ENCODE results near the gene LGR6. TPM values are rescaled to one million over a fixed set of nuclear protein-coding genes. Genes with fewer than 3 reads are reported as not detected.

LGR6 gene
- total RNA-seq, 4 donors from 2014 or later: under 0.01 to 1.2 (median 0.78) TPM; not detected in 1

DNA sequence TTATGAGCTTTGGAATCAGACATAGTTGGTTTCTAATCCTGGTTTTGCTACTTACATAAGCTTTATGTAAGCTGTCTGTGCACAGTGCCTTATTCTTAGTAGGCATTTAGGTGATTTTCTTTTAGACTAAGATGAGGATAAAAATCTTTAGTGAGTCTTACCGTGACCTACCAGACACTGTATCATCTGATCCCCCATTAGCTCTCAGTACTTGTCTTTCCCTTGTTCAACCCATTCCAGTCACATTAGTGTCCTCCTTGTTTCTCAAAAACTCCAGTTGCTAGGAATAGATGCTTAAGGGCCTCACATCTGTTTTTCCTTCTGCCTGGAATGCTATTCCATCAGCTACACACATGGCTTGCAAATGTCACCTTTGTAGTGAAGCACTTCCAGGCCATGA, 173.7 kb downstream of the LGR6 start:
- TF ChIP-seq, protein P1, sequence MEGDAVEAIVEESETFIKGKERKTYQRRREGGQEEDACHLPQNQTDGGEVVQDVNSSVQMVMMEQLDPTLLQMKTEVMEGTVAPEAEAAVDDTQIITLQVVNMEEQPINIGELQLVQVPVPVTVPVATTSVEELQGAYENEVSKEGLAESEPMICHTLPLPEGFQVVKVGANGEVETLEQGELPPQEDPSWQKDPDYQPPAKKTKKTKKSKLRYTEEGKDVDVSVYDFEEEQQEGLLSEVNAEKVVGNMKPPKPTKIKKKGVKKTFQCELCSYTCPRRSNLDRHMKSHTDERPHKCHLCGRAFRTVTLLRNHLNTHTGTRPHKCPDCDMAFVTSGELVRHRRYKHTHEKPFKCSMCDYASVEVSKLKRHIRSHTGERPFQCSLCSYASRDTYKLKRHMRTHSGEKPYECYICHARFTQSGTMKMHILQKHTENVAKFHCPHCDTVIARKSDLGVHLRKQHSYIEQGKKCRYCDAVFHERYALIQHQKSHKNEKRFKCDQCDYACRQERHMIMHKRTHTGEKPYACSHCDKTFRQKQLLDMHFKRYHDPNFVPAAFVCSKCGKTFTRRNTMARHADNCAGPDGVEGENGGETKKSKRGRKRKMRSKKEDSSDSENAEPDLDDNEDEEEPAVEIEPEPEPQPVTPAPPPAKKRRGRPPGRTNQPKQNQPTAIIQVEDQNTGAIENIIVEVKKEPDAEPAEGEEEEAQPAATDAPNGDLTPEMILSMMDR (IDR thresholded peaks at IDR 0.05): no peak
- TF ChIP-seq POLR2AphosphoS5 (IDR thresholded peaks at IDR 0.05): no peak
- TF ChIP-seq EP300 (IDR thresholded peaks at IDR 0.05): no peak
- TF ChIP-seq POLR2A (IDR thresholded peaks at IDR 0.05; ENCODE audit: low read depth): no peak
- H3K4me1 ChIP-seq: peaks cover 3 to 20% (median 17%) of the 10 kb centered on the region in 4 donors
- no peak overlapping the region for H3K27ac ChIP-seq (replicated peaks in 1 of 4)
- no peak for DNase-seq (ENCODE audit: extremely low spot score)
- no peaks in the 10 kb centered on the region for H3K27me3 ChIP-seq
- 77% methylated on average over 1 of the region's 1 CpG for WGBS
- no peak overlapping the region for H3K4me3 ChIP-seq
- intact Hi-C loops (cut with DNase I): loop anchor here (2.0 kb wide), 1 partner anchor 16 kb away; no protein-coding TSS in a partner anchor
- peaks cover 0 to 5% (median 0%) of the 10 kb centered on the region in 4 donors for H3K36me3 ChIP-seq
- no peaks in the 10 kb centered on the region for H3K9me3 ChIP-seq

Other genes with a start within 250 kb of the LGR6 start
- gene LMOD1, start 247.3 kb upstream of the LGR6 start, total RNA-seq: 1,000 to 10,000 TPM; 1,021 to 1,618 (median 1,290) TPM
- gene TIMM17A, start 238.3 kb upstream of the LGR6 start, total RNA-seq: 10 to 100 TPM; 30.7 to 46.1 (median 32.4) TPM
- gene RNPEP, start 211.2 kb upstream of the LGR6 start, total RNA-seq: 10 to 100 TPM; 33.0 to 49.0 (median 44.0) TPM
- 1 to 10 TPM in 2 of 4 donors, under 1 TPM in 1, not detected in 1; 0.17 to 2.9 (median 1.2) TPM for gene ELF3, start 183.2 kb upstream of the LGR6 start, total RNA-seq
- under 1 TPM in 3 of 4 donors, not detected in 1; 0.17 to 0.69 (median 0.58) TPM for gene GPR37L1, start 70.9 kb upstream of the LGR6 start, total RNA-seq
- gene ARL8A, start 49.1 kb upstream of the LGR6 start, total RNA-seq: 10 to 100 TPM; 41.1 to 60.8 (median 53.6) TPM
- 1 to 10 TPM in 2 of 4 donors, under 1 TPM in 2; 0.78 to 2.5 (median 1.3) TPM for gene PTPN7, start 33.2 kb upstream of the LGR6 start, total RNA-seq
- gene UBE2T, start 148.1 kb downstream of the LGR6 start, total RNA-seq: 1 to 10 TPM; 1.5 to 2.0 (median 1.8) TPM
- 1,000 to 10,000 TPM in 2 of 4 donors, 100 to 1,000 TPM in 2; 692 to 1,262 (median 949) TPM for gene PPP1R12B, start 154.9 kb downstream of the LGR6 start, total RNA-seq

Data from esophagus muscularis mucosa (tissue), 4 donors.